Spleen (tissue), 7 donors: ENCODE measurements around the gene FAM168B.

Experiments used
- CTCF ChIP-seq, 11 experiments: fragments of 200-600 bp in 7 of 11; fragments of 450-650 bp in 4 of 11; sonication (generic) in 4 of 11; IDR thresholded peaks in 8 of 11; conservative IDR thresholded peaks in 3 of 11; 1 replicate in 7 of 11; 2 replicates in 4 of 11; pipeline versions ENCODE4 v1.4.0 to v1.8.0; 2016 to 2021; ENCODE audit warnings: antibody characterized with exemption in 11 of 11, inconsistent platforms in 4 of 11, mild to moderate bottlenecking in 1 of 11
- POLR2A ChIP-seq, 3 donors: fragments of 450-650 bp; IDR thresholded peaks; one replicate each; pipeline ENCODE4 v1.5.1; 2017; ENCODE audit warnings: antibody characterized with exemption in 3 of 3, mild to moderate bottlenecking in 1 of 3
- POLR2AphosphoS5 ChIP-seq, 3 donors: sonication (generic); formaldehyde crosslinking; IDR thresholded peaks; one replicate each; pipeline ENCODE4 v1.5.1; 2017; ENCODE audit warnings: antibody characterized with exemption in 3 of 3
- donor health status: DM: no; HTN: no; CAD: no; lungs with moderate emphysema.
- donor health status: DM: no; HTN: no; CAD: no.
- donor health status: DM: no; HTN: no; CAD: no.

GRCh38 chr2:131120815-131121317 is 27.6 kb upstream of the FAM168B start:
- no peak for TF ChIP-seq POLR2A (IDR thresholded peaks at IDR 0.05)
- no peak for TF ChIP-seq CTCF (IDR thresholded peaks at IDR 0.05 in 8 of 11, conservative IDR thresholded peaks at IDR 0.05 in 3 of 11)
- TF ChIP-seq POLR2AphosphoS5 (IDR thresholded peaks at IDR 0.05), result no peak
